ENCODE measurements around the gene COPG2. TPM values are rescaled to one million over a fixed set of nuclear protein-coding genes. Genes with fewer than 3 reads are reported as not detected.
"Not testable (repeated sequence)": the region's sequence is repeated elsewhere in the genome, so short reads cannot be mapped to it uniquely, and the experiment has no call there.

COPG2 gene
- total RNA-seq, 2 experiments from 2014 or later: 23.8 to 25.1 TPM

GRCh38 chr7:130622866-130623265 lies 45.7 kb downstream of the COPG2 start:
- ChIA-PET CTCF (no interaction called here), POLR2A (no interaction called here)
- no peak for TF ChIP-seq CTCF (IDR thresholded peaks at IDR 0.05)
- Mint-ChIP-seq H3K9me3 (peaks cover 20% of the 10 kb centered on the region), H3K4me3 (no peak overlapping the region), H3K27ac (no peak overlapping the region), H3K27me3 (no peaks in the 10 kb centered on the region), H3K4me1 (ENCODE audit: low read depth) (peaks cover 4% of the 10 kb centered on the region), H3K36me3 (ENCODE audit: low read depth) (peaks cover 14% of the 10 kb centered on the region)
- intact Hi-C loops (cut with micrococcal nuclease): no loop called here
- DNase-seq: no peak
- ATAC-seq: no peak

GRCh38 chr7:130615583-130615982 lies 53.0 kb downstream of the COPG2 start:
- no peak for TF ChIP-seq CTCF (IDR thresholded peaks at IDR 0.05)
- no peak for ATAC-seq
- no peak overlapping the region for H3K4me3 Mint-ChIP-seq
- no peak for DNase-seq
- H3K36me3 Mint-ChIP-seq (ENCODE audit: low read depth): peaks cover 25% of the 10 kb centered on the region
- no peaks in the 10 kb centered on the region for H3K27me3 Mint-ChIP-seq
- no peak overlapping the region for H3K27ac Mint-ChIP-seq
- intact Hi-C loops (cut with micrococcal nuclease): no loop called here
- no peaks in the 10 kb centered on the region for H3K4me1 Mint-ChIP-seq (ENCODE audit: low read depth)
- peaks cover 3% of the 10 kb centered on the region for H3K9me3 Mint-ChIP-seq
- ChIA-PET CTCF (no interaction called here), POLR2A (no interaction called here)

- no peak overlapping the region for H3K27ac Mint-ChIP-seq
- peaks cover 34% of the 10 kb centered on the region for H3K36me3 Mint-ChIP-seq (ENCODE audit: low read depth)
- intact Hi-C loops (cut with micrococcal nuclease): no loop called here
- DNase-seq (no peak), ATAC-seq (no peak)
- ChIA-PET CTCF (no interaction called here), POLR2A (no interaction called here)
- no peak for TF ChIP-seq CTCF (IDR thresholded peaks at IDR 0.05)
- no peak overlapping the region for H3K4me3 Mint-ChIP-seq
- H3K4me1 Mint-ChIP-seq (ENCODE audit: low read depth): no peaks in the 10 kb centered on the region
- H3K27me3 Mint-ChIP-seq: no peaks in the 10 kb centered on the region
- H3K9me3 Mint-ChIP-seq: peaks cover 4% of the 10 kb centered on the region
Observed at GRCh38 chr7:130614449-130614848, 54.1 kb downstream of the COPG2 start.

GRCh38 chr7:130611218-130611617 lies 57.3 kb downstream of the COPG2 start:
- H3K36me3 Mint-ChIP-seq (ENCODE audit: low read depth): peaks cover 54% of the 10 kb centered on the region

GRCh38 chr7:130607066-130607465 lies 61.5 kb downstream of the COPG2 start:
- CTCF ChIA-PET: interaction anchor here (0.7 kb wide), 1 partner anchor 135 kb away, joined by 3 read pairs; no protein-coding TSS in a partner anchor
- ATAC-seq; POLR2A ChIA-PET; H3K27me3 Mint-ChIP-seq; H3K4me1 Mint-ChIP-seq (ENCODE audit: low read depth); intact Hi-C loops (cut with micrococcal nuclease); H3K27ac Mint-ChIP-seq; H3K4me3 Mint-ChIP-seq; H3K9me3 Mint-ChIP-seq; DNase-seq: not testable (repeated sequence)
- H3K36me3 Mint-ChIP-seq (ENCODE audit: low read depth): peaks cover 50% of the 10 kb centered on the region

More at GRCh38 chr7:130611218-130611617, 57.3 kb downstream of the COPG2 start:
- POLR2A ChIA-PET: no interaction called here
- H3K4me3 Mint-ChIP-seq: no peak overlapping the region
- intact Hi-C loops (cut with micrococcal nuclease): no loop called here
- H3K27ac Mint-ChIP-seq: no peak overlapping the region
- H3K9me3 Mint-ChIP-seq: peaks cover 5% of the 10 kb centered on the region
- DNase-seq (no peak), ATAC-seq (no peak)
- CTCF ChIA-PET: no interaction called here
- H3K27me3 Mint-ChIP-seq: no peaks in the 10 kb centered on the region
- H3K4me1 Mint-ChIP-seq (ENCODE audit: low read depth): no peaks in the 10 kb centered on the region
- no peak for TF ChIP-seq CTCF (IDR thresholded peaks at IDR 0.05)

- no peak for ATAC-seq
- Mint-ChIP-seq H3K9me3 (peaks cover 5% of the 10 kb centered on the region), H3K4me3 (no peak overlapping the region), H3K36me3 (ENCODE audit: low read depth) (peaks cover 45% of the 10 kb centered on the region), H3K27me3 (no peaks in the 10 kb centered on the region), H3K4me1 (ENCODE audit: low read depth) (no peaks in the 10 kb centered on the region), H3K27ac (no peak overlapping the region)
- TF ChIP-seq CTCF (IDR thresholded peaks at IDR 0.05): peak; percentile 11
- DNase-seq: no peak
- ChIA-PET CTCF (no interaction called here), POLR2A (no interaction called here)
- intact Hi-C loops (cut with micrococcal nuclease): no loop called here
Observed at GRCh38 chr7:130606161-130606560, 62.4 kb downstream of the COPG2 start.

Measured in activated CD8-positive, alpha-beta T cell treated with anti-CD3 and anti-CD28 coated beads for 36 hours (primary cell).